ENCODE results near the gene CLDN18.

The CLDN18 gene

DNA sequence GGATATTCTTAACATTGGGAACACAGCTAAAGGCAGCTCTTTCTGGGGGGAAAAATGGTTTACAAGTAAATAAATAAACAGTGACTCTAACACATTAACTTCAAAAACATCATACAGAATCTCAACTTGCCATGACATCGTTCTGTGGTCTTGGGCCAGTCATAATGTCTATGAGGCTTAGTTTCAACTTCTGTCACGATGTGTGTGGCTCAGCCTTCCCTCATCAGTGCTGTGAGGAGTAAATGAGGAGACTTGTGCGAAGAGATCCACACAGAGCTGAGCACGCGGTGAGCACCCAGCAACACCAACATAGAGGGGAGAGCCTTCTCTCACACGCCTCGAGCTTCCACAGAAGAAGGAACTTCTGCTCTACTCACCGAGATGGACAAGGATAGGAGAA, 56.4 kb downstream of the CLDN18 start:
- TF ChIP-seq, protein P1, sequence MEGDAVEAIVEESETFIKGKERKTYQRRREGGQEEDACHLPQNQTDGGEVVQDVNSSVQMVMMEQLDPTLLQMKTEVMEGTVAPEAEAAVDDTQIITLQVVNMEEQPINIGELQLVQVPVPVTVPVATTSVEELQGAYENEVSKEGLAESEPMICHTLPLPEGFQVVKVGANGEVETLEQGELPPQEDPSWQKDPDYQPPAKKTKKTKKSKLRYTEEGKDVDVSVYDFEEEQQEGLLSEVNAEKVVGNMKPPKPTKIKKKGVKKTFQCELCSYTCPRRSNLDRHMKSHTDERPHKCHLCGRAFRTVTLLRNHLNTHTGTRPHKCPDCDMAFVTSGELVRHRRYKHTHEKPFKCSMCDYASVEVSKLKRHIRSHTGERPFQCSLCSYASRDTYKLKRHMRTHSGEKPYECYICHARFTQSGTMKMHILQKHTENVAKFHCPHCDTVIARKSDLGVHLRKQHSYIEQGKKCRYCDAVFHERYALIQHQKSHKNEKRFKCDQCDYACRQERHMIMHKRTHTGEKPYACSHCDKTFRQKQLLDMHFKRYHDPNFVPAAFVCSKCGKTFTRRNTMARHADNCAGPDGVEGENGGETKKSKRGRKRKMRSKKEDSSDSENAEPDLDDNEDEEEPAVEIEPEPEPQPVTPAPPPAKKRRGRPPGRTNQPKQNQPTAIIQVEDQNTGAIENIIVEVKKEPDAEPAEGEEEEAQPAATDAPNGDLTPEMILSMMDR (IDR thresholded peaks at IDR 0.05; ENCODE audit: insufficient read depth, low read length, missing control alignments), result no peak
- ChIA-PET POLR2A (no interaction called here), CTCF (interaction anchor here (0.7 to 25.2 kb wide), 10 partner anchors 9 to 857 kb away, joined by 3 to 626 read pairs (median 6); partner anchors contain the start of gene DZIP1L)
- no peak overlapping the region for H3K4me3 ChIP-seq (ENCODE audit: low read depth, low read length)
- no peak for DNase-seq (ENCODE audit: low read depth, low spot score)

DNA sequence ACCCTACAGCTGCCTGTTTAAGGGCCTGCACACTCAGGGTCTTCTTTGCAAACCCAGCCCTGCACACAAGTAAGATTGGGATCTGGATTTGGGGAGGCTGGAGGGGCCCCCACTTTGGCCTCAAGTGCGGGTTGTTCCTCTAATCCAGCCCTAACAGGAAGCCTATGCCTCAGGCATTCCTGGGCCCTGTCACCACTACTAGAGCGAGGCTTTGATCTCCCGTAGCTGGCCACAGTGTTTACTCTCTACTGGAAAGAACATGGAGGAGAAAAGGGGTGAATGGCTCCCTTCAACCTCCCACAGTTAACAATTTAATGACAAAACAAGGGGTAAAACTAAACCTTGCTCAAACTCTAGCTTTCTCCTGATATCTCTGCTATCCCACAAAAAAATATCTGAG, 57.0 kb downstream of the CLDN18 start:
- TF ChIP-seq, protein P1 (IDR thresholded peaks at IDR 0.05; ENCODE audit: insufficient read depth, low read length, missing control alignments), result no peak
- DNase-seq (ENCODE audit: low read depth, low spot score), result no peak
- ChIA-PET CTCF (interaction anchor here (0.7 to 25.2 kb wide), 9 partner anchors 12 to 262 kb away, joined by 3 to 626 read pairs (median 7); partner anchors contain the start of gene DZIP1L), POLR2A (no interaction called here)
- no peak overlapping the region for H3K4me3 ChIP-seq (ENCODE audit: low read depth, low read length)

GRCh38 chr3:138068046-138068445, 58.1 kb downstream of the CLDN18 start:
- POLR2A ChIA-PET, result no interaction called here
- no peak for DNase-seq (ENCODE audit: low read depth, low spot score)
- CTCF ChIA-PET, result interaction anchor here (1.5 to 25.2 kb wide), 7 partner anchors 12 to 106 kb away, joined by 4 to 626 read pairs (median 11); partner anchors contain the start of genes DBR1 and DZIP1L

GRCh38 chr3:138068579-138069174, 58.7 kb downstream of the CLDN18 start:
- POLR2A ChIA-PET, result interaction anchor here (1.4 kb wide), 1 partner anchor 47 kb away, joined by 4 read pairs; the partner anchor contains the start of gene DZIP1L
- CTCF ChIA-PET, result interaction anchor here (0.7 to 25.2 kb wide), 20 partner anchors 8 to 109 kb away, joined by 3 to 626 read pairs (median 5); partner anchors contain the start of genes DBR1 and DZIP1L

More at GRCh38 chr3:138068046-138068445, 58.1 kb downstream of the CLDN18 start:
- TF ChIP-seq, protein P1 (IDR thresholded peaks at IDR 0.05; ENCODE audit: insufficient read depth, low read length, missing control alignments), result no peak
- H3K4me3 ChIP-seq (ENCODE audit: low read depth, low read length), result no peak overlapping the region

GRCh38 chr3:138070006-138070405, 60.0 kb downstream of the CLDN18 start:
- CTCF ChIA-PET, result interaction anchor here (0.8 to 25.2 kb wide), 14 partner anchors 10 to 115 kb away, joined by 3 to 626 read pairs (median 7); partner anchors contain the start of genes DBR1 and DZIP1L
- no peak for DNase-seq (ENCODE audit: low read depth, low spot score)
- no peak overlapping the region for H3K4me3 ChIP-seq (ENCODE audit: low read depth, low read length)
- TF ChIP-seq, protein P1 (IDR thresholded peaks at IDR 0.05; ENCODE audit: insufficient read depth, low read length, missing control alignments), result no peak
- POLR2A ChIA-PET, result interaction anchor here (1.4 kb wide), 1 partner anchor 46 kb away, joined by 4 read pairs; the partner anchor contains the start of gene DZIP1L

More at GRCh38 chr3:138068579-138069174, 58.7 kb downstream of the CLDN18 start:
- DNase-seq (ENCODE audit: low read depth, low spot score), result no peak
- no peak overlapping the region for H3K4me3 ChIP-seq (ENCODE audit: low read depth, low read length)
- TF ChIP-seq, protein P1 (IDR thresholded peaks at IDR 0.05; ENCODE audit: insufficient read depth, low read length, missing control alignments), result peak; percentile 99

- POLR2A ChIA-PET, result no interaction called here
- DNase-seq (ENCODE audit: low read depth, low spot score), result no peak
- H3K4me3 ChIP-seq (ENCODE audit: low read depth, low read length), result no peak overlapping the region
- TF ChIP-seq, protein P1 (IDR thresholded peaks at IDR 0.05; ENCODE audit: insufficient read depth, low read length, missing control alignments), result no peak
- CTCF ChIA-PET, result interaction anchor here (1.0 to 25.2 kb wide), 5 partner anchors 9 to 44 kb away, joined by 3 to 626 read pairs (median 7); partner anchors contain the start of gene DZIP1L
Measured at GRCh38 chr3:138072796-138073195, 62.8 kb downstream of the CLDN18 start.

Data from AG04449 (cell line).